Subcutaneous adipose tissue (tissue), 4 donors: ENCODE results near the gene PRSS35. TPM values are rescaled to one million over a fixed set of nuclear protein-coding genes. Genes with fewer than 3 reads are reported as not detected.

Experiments
- total RNA-seq, 4 donors: library from RNA; depleted of rRNA; stranded (reverse); fragments of >200 nt; gene quantifications; one replicate each; pipeline ENCODE4 v1.1.0, GENCODE V29; 2016
- TF ChIP-seq, protein P1 (sequence below): fragments of 450-650 bp; IDR thresholded peaks from one replicate; pipeline ENCODE4 v1.5.1; 2016; ENCODE audit warnings: low read depth, mild to moderate bottlenecking, control low read depth, antibody characterized with exemption, moderate library complexity

Gene PRSS35
- total RNA-seq, 4 donors from 2014 or later, result 0.33 to 0.44 (median 0.34) TPM; not detected in 1

DNA sequence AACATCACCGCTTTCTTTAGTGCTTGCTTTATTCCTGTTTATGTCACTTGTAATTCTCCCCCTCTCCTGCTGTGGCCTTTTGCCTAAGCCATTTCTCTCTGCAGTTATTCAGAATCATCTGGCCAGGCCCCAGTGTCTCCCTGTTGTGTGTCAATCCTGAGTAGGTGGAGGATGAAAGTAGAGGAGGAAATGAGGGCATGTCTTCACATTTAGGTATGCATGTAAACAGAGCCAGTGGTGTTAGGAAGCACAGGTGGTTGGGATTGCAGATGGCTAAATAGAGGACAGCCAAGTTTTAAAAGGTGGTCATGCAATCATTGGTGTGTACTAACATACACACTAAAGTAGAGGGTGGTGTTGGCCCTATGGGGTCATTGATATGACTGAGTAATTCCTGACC lies 5.2 kb downstream of the PRSS35 start:
- TF ChIP-seq, protein P1, sequence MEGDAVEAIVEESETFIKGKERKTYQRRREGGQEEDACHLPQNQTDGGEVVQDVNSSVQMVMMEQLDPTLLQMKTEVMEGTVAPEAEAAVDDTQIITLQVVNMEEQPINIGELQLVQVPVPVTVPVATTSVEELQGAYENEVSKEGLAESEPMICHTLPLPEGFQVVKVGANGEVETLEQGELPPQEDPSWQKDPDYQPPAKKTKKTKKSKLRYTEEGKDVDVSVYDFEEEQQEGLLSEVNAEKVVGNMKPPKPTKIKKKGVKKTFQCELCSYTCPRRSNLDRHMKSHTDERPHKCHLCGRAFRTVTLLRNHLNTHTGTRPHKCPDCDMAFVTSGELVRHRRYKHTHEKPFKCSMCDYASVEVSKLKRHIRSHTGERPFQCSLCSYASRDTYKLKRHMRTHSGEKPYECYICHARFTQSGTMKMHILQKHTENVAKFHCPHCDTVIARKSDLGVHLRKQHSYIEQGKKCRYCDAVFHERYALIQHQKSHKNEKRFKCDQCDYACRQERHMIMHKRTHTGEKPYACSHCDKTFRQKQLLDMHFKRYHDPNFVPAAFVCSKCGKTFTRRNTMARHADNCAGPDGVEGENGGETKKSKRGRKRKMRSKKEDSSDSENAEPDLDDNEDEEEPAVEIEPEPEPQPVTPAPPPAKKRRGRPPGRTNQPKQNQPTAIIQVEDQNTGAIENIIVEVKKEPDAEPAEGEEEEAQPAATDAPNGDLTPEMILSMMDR, result no peak

DNA sequence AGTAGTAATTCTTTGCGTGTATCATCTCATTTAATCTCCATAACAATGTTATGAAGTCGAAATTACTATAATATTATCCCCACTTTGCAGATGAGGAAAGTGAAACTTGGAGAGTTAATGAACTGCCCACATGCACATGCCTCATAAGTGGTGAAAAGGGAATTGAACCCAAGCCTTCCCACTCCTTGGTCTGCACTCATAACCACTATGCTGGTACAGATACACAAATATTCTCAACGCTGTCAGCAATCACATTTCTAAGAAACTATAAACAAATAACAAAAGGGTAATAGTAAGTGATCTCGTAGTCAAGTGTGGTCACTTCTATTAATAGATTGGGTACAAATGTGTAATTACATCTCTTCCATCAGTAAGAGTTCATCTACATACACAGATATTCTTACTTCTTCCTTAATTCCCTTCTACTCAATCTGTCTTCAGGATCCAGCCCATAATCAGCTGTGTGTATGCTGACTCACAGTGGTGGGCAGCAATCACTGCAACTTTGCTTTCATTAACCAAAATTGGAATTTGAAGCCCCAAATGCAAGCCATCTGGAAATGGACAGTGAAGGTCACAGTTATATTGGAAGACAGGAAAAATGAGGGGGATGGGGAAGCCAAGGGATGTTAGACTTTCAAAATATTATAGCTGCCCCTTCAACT lies 6.6 kb downstream of the PRSS35 start:
- TF ChIP-seq, protein P1, result no peak

DNA sequence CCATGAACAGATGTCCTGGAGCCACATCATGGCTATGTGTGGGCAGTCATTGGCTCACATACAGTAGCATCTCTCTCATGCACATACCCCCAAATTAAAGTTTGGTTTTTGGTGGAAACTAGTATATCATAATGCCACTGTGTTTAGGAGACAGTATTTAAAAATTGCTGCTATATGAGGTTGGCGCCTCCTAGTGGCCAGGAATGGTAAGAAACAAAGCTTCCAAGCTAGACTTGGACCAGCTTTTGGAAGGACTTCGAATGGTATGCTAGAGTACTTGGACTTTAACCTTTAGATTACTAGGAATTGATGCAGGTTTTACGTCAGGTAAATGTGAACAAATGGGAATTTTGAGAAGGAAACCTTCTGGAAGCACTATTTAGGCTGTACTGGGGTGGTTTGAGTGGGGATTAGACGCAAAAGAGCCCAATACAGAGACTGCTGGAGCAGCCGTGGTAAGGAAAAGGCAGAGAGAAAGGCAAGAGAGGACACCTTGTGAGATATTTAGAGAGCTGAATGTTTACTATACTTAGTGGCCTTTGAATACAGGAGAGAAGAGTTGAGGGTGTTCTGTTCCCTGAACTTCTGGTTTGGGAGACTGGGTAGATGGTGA lies 23.8 kb downstream of the PRSS35 start:
- TF ChIP-seq, protein P1, result no peak

DNA sequence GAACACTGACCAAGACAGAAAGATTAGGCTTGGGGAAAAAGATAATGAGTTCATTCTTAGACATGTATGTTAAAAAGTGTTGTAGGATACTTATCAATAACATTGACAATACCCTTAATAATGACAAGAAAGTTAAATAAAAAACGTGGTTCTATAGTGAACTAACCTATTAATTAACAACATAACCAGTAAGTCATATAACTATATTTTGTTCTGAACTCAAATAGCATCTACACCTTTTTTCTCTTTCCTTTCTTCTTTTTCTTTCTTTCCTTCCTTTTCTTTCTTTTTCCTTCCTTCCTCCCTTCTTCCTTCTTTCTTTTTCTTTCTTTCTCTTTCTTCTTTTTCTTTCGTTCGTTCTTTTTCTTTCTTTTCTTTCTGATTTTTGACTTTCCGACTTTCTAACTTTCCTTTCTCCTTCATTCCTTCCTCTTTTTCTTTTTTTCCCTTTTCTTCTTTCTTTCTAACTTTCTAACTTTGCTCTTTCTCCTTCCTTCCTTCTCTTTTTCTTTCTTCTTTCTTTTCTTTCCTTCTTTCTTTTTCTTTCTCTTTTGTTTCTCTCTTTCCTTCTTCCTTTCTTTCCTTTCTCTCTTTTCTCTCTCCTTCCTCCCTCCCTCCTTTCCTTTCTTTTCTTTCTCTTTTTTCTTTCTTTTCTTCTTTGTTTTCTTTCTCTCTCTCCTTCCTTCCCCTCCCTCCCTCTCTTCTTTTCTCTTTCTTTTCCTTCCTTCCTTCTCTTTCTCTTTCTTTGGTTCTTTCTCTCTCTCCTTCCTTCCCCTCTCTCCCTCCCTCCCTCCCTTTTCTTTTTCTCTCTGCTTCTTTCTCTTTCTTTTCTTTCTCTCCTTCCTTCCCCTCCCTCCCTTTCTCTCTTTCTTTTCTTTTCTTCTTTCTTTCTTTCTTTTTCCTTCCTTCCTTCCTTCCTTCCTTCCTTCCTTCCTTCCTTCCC lies 24.6 kb downstream of the PRSS35 start:
- TF ChIP-seq, protein P1, result no peak

DNA sequence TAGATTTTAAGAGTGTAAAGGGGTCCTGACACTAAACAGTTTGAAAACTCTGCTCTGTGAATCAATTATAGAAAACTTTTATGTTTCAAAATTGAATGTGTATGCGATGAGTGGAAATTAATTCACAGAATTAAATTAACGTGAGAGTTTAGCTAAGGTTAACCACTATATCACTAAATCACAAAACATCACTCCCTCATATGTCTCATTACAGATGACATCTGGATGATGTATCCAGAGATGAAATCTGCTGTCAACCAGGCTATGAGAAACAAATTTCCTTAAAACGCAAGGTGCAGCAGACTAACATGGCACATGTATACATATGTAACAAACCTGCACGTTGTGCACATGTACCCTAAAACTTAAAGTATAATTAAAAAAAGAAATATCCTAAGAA lies 27.3 kb downstream of the PRSS35 start:
- TF ChIP-seq, protein P1, result no peak

DNA sequence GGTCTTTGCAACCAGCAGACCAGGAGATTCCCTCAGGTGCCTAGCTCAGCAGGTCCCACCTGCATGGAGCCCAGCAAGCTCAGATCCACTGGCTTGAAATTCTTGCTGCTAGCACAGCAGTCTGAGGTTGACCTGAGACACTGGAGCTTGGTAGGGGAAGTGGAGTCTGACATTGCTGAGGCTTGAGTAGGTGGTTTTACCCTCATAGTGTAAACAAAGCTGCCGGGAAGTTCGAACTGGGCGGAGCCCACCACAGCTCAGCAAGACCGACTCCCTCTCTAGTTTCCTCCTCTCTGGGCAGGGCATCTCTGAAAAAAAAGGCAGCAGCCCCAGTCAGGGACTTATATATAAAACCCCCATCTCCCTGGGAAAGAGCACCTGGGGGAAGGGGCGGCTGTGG lies 34.3 kb downstream of the PRSS35 start:
- TF ChIP-seq, protein P1, result no peak

DNA sequence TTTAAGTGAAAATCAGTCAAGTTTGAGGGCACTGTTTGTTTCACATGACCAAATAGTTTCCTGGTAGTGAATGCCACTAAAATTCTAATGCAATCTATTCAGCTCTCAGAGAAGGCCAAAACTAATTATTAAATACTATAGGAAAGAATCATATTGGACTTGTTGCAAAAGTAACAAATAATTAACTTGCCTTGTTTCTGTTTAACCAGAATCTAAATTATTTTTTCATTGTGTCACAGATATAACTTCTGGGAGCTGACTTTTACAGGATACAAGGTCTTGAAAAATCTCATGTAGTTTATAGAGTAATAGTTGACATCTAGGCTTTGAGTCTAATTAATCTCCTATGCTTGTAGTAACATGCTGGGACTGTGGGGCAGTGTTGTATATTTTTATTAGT lies 44.5 kb downstream of the PRSS35 start:
- TF ChIP-seq, protein P1, result no peak
